DOHH2 (cell line): ENCODE data around the gene UBAP1.
"Not testable (repeated sequence)": the region's sequence is repeated elsewhere in the genome, so short reads cannot be mapped to it uniquely, and the experiment has no call there.

Source experiments
- H3F3A ChIP-seq: fragments of 200-600 bp; sonication (generic), shearing (Covaris generic); 2 replicates; pipeline ENCODE4 v1.6.0; 2016; ENCODE audit warnings: antibody characterized with exemption, mild to moderate bottlenecking; ENCODE audit not compliant: control insufficient read depth, insufficient read depth
- H3K27ac ChIP-seq: fragments of 200-600 bp; sonication (generic); 2 replicates; pipeline ENCODE4 v1.5.1; 2014; ENCODE audit warnings: low read depth, mild to moderate bottlenecking, low read length, moderate library complexity
- H3K27me3 ChIP-seq: fragments of 200-600 bp; sonication (generic); 2 replicates; pipeline ENCODE4 v1.6.1; 2014; ENCODE audit warnings: mild to moderate bottlenecking, low read length, mixed read lengths; ENCODE audit not compliant: control insufficient read depth
- H3K36me3 ChIP-seq: fragments of 200-600 bp; sonication (generic); 2 replicates; pipeline ENCODE4 v1.6.1; 2014; ENCODE audit warnings: mild to moderate bottlenecking, low read length, moderate library complexity, mixed read lengths; ENCODE audit not compliant: control insufficient read depth
- H3K4me1 ChIP-seq: fragments of 200-600 bp; sonication (generic); 2 replicates; pipeline ENCODE4 v1.6.1; 2014; ENCODE audit warnings: mild to moderate bottlenecking, low read length, mixed read lengths; ENCODE audit not compliant: control insufficient read depth
- H3K4me2 ChIP-seq: fragments of 200-600 bp; sonication (generic); 2 replicates; pipeline ENCODE4 v1.6.0; 2014; ENCODE audit warnings: mild to moderate bottlenecking, low read length, moderate library complexity
- H3K4me3 ChIP-seq: fragments of 200-600 bp; sonication (generic); 2 replicates; pipeline ENCODE4 v1.5.1; 2014; ENCODE audit warnings: mild to moderate bottlenecking, low read length, mixed read lengths
- H3K79me2 ChIP-seq: fragments of 200-600 bp; sonication (generic); 2 replicates; pipeline ENCODE4 v1.6.1; 2014; ENCODE audit warnings: mild to moderate bottlenecking, low read length, mixed read lengths; ENCODE audit not compliant: control insufficient read depth
- H3K9me2 ChIP-seq: fragments of 200-600 bp; sonication (generic); replicated peaks from 2 replicates; pipeline ENCODE4 v1.6.1; 2014; ENCODE audit warnings: mild to moderate bottlenecking, low read length, mixed read lengths; ENCODE audit not compliant: control insufficient read depth
- H3K9me3 ChIP-seq: fragments of 200-600 bp; sonication (generic); 2 replicates; pipeline ENCODE4 v1.6.1; 2014; ENCODE audit warnings: antibody characterized with exemption, low read length, mixed read lengths; ENCODE audit not compliant: control insufficient read depth, insufficient read depth
- H4K20me1 ChIP-seq: fragments of 200-600 bp; sonication (generic); 2 replicates; pipeline ENCODE4 v1.6.0; 2014; ENCODE audit warnings: low read depth, mild to moderate bottlenecking, antibody characterized with exemption, low read length, moderate library complexity; ENCODE audit not compliant: control insufficient read depth, insufficient read depth
- EZH2phosphoT487 ChIP-seq: fragments of 200-600 bp; sonication (generic); IDR thresholded peaks from 2 replicates; pipeline ENCODE4 v1.6.1; 2017; ENCODE audit warnings: borderline replicate concordance, mild to moderate bottlenecking, antibody characterized with exemption, low read length, moderate library complexity, mixed read lengths
- TF ChIP-seq, protein P1 (sequence below): fragments of 200-600 bp; sonication (generic); IDR thresholded peaks from one replicate; pipeline ENCODE4 v1.5.1; 2014; ENCODE audit warnings: antibody characterized with exemption, mild to moderate bottlenecking, low read depth, low read length; ENCODE audit not compliant: poor library complexity, severe bottlenecking

UBAP1 gene

GRCh38 chr9:34246453-34246852 is 67.6 kb downstream of the UBAP1 start:
- no peaks in the 10 kb centered on the region for H3K27me3 ChIP-seq
- peaks cover 20% of the 10 kb centered on the region for H3K79me2 ChIP-seq
- no peaks in the 10 kb centered on the region for H3K9me2 ChIP-seq
- no peak overlapping the region for H3K4me3 ChIP-seq
- no peaks in the 10 kb centered on the region for H3K9me3 ChIP-seq
- TF ChIP-seq, protein P1, sequence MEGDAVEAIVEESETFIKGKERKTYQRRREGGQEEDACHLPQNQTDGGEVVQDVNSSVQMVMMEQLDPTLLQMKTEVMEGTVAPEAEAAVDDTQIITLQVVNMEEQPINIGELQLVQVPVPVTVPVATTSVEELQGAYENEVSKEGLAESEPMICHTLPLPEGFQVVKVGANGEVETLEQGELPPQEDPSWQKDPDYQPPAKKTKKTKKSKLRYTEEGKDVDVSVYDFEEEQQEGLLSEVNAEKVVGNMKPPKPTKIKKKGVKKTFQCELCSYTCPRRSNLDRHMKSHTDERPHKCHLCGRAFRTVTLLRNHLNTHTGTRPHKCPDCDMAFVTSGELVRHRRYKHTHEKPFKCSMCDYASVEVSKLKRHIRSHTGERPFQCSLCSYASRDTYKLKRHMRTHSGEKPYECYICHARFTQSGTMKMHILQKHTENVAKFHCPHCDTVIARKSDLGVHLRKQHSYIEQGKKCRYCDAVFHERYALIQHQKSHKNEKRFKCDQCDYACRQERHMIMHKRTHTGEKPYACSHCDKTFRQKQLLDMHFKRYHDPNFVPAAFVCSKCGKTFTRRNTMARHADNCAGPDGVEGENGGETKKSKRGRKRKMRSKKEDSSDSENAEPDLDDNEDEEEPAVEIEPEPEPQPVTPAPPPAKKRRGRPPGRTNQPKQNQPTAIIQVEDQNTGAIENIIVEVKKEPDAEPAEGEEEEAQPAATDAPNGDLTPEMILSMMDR = no peak
- no peak for TF ChIP-seq EZH2phosphoT487
- no peak overlapping the region for H3K27ac ChIP-seq
- H3K4me2 ChIP-seq = no peak overlapping the region
- no peaks in the 10 kb centered on the region for H3K4me1 ChIP-seq
- H3F3A ChIP-seq = no peaks in the 10 kb centered on the region
- H4K20me1 ChIP-seq = no peaks in the 10 kb centered on the region
- H3K36me3 ChIP-seq = peaks cover 67% of the 10 kb centered on the region

DNA sequence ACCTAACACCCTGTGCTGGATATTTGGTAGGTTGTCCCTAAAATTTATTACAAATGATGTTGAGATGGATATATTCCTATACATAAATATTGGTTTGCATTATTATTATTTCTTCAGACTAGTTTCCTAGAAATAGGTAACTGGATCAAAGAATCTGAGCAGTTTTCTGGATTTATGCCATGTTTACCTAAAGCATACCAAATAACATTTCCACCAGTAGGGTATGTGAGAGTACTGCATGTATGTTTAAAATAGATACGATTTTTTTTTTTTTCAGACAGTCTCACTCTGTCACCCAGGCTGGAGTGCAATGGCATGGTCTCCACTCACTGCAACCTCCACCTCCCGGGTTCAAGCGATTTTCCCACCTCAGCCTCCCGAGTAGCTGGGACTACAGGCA is 68.9 kb downstream of the UBAP1 start:
- H3K27ac ChIP-seq, H4K20me1 ChIP-seq, H3K9me3 ChIP-seq, H3K4me2 ChIP-seq, H3K4me1 ChIP-seq, H3F3A ChIP-seq, H3K4me3 ChIP-seq, H3K27me3 ChIP-seq, H3K9me2 ChIP-seq: not testable (repeated sequence)
- Histone ChIP-seq H3K79me2 (peaks cover 20% of the 10 kb centered on the region), H3K36me3 (peaks cover 67% of the 10 kb centered on the region)

- peaks cover 4% of the 10 kb centered on the region; the same call in 1 of the 2 replicates for H3F3A ChIP-seq
- TF ChIP-seq, protein P1 = no peak
- no peak for TF ChIP-seq EZH2phosphoT487
These were observed 70.4 kb downstream of the UBAP1 start for GRCh38 chr9:34249274-34249673.

GRCh38 chr9:34250721-34251120 is 71.9 kb downstream of the UBAP1 start:
- peaks cover 4% of the 10 kb centered on the region; the same call in 1 of the 2 replicates for H3F3A ChIP-seq
- H3K36me3 ChIP-seq = peaks cover 88% of the 10 kb centered on the region

More at GRCh38 chr9:34249274-34249673, 70.4 kb downstream of the UBAP1 start:
- Histone ChIP-seq H3K9me3 (no peaks in the 10 kb centered on the region), H3K27ac (no peak overlapping the region), H3K27me3 (no peaks in the 10 kb centered on the region), H3K4me2 (no peak overlapping the region), H3K36me3 (peaks cover 74% of the 10 kb centered on the region), H4K20me1 (no peaks in the 10 kb centered on the region; the same call in 1 of the 2 replicates), H3K9me2 (no peaks in the 10 kb centered on the region), H3K79me2 (peaks cover 20% of the 10 kb centered on the region), H3K4me1 (peaks cover 7% of the 10 kb centered on the region), H3K4me3 (no peak overlapping the region)

More at GRCh38 chr9:34250721-34251120, 71.9 kb downstream of the UBAP1 start:
- Histone ChIP-seq H3K4me1 (peaks cover 7% of the 10 kb centered on the region), H3K4me3 (no peak overlapping the region), H3K79me2 (peaks cover 20% of the 10 kb centered on the region), H3K9me3 (no peaks in the 10 kb centered on the region), H3K4me2 (no peak overlapping the region), H4K20me1 (no peaks in the 10 kb centered on the region; the same call in 1 of the 2 replicates), H3K9me2 (no peaks in the 10 kb centered on the region), H3K27me3 (no peaks in the 10 kb centered on the region), H3K27ac (no peak overlapping the region)
- TF ChIP-seq EZH2phosphoT487 = no peak
- TF ChIP-seq, protein P1 = no peak
